ENCODE data around the gene NRXN3. TPM values are rescaled to one million over a fixed set of nuclear protein-coding genes. Genes with fewer than 3 reads are reported as not detected.

Gene NRXN3
- total RNA-seq, 1 experiment from 2014 or later, result not detected

GRCh38 chr14:79293482-79294177 is 1123.5 kb downstream of the NRXN3 start:
- Histone ChIP-seq H3K36me3 (ENCODE audit: control insufficient read depth in 1 of 2, insufficient read depth in 2 of 2, low read length in 2 of 2) (no peaks in the 10 kb centered on the region), H3K4me3 (replicated peaks in 1 of 2; ENCODE audit: low read depth in 1 of 2, low read length in 2 of 2) (no peak overlapping the region), H3K4me1 (ENCODE audit: control insufficient read depth in 1 of 2, insufficient read depth in 2 of 2, low read length in 2 of 2) (no peaks in the 10 kb centered on the region), H3K4me2 (ENCODE audit: low read length) (no peak overlapping the region), H4K20me1 (ENCODE audit: insufficient read depth) (no peaks in the 10 kb centered on the region), H3K9ac (ENCODE audit: low read length) (no peak overlapping the region), H3K27me3 (ENCODE audit: insufficient read depth, low read length) (no peaks in the 10 kb centered on the region), H2AFZ (ENCODE audit: low read depth, low read length, poor library complexity, severe bottlenecking) (no peak overlapping the region), H3K9me3 (ENCODE audit: control insufficient read depth in 1 of 2, insufficient read depth in 1 of 2, low read depth in 1 of 2, low read length in 2 of 2) (peaks cover 15 to 16% of the 10 kb centered on the region in 2 experiments; a peak in 2 of 4 replicates), H3K79me2 (ENCODE audit: insufficient read depth, low read length) (no peaks in the 10 kb centered on the region), H3K27ac (ENCODE audit: low read depth, low read length) (no peak overlapping the region), H3K9me2 (ENCODE audit: insufficient read depth) (no peaks in the 10 kb centered on the region)
- ChIA-PET POLR2A (no interaction called here), RAD21 (ENCODE audit: low non-redundant PET in 1 of 2, low total read pairs in 2 of 2, uncharacterized antibody in 2 of 2, unreplicated experiment in 2 of 2) (no interaction called here), CTCF (no interaction called here)
- no TSS peak for BruUV-seq (replicated peaks)
- DNase-seq (ENCODE audit: low read depth, low spot score), result no peak
- no peak for ATAC-seq
- TF ChIP-seq TCF7L2 (IDR thresholded peaks at IDR 0.05; ENCODE audit: borderline replicate concordance, extremely low read depth, insufficient read depth, insufficient read length), result no peak
- no peak for TF ChIP-seq RAD21 (IDR thresholded peaks at IDR 0.05; ENCODE audit: low read depth)
- no peak for TF ChIP-seq ZFX (IDR thresholded peaks at IDR 0.05)
- TF ChIP-seq, protein P1, sequence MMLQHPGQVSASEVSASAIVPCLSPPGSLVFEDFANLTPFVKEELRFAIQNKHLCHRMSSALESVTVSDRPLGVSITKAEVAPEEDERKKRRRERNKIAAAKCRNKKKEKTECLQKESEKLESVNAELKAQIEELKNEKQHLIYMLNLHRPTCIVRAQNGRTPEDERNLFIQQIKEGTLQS (IDR thresholded peaks at IDR 0.05), result no peak
- no peak for TF ChIP-seq POLR2A (IDR thresholded peaks at IDR 0.05; ENCODE audit: borderline replicate concordance, extremely low read depth, insufficient read depth, insufficient read length)
- TF ChIP-seq YY1 (IDR thresholded peaks at IDR 0.05; ENCODE audit: extremely low read depth, insufficient replicate concordance, low read depth, low read length), result no peak
- TF ChIP-seq, protein P2, sequence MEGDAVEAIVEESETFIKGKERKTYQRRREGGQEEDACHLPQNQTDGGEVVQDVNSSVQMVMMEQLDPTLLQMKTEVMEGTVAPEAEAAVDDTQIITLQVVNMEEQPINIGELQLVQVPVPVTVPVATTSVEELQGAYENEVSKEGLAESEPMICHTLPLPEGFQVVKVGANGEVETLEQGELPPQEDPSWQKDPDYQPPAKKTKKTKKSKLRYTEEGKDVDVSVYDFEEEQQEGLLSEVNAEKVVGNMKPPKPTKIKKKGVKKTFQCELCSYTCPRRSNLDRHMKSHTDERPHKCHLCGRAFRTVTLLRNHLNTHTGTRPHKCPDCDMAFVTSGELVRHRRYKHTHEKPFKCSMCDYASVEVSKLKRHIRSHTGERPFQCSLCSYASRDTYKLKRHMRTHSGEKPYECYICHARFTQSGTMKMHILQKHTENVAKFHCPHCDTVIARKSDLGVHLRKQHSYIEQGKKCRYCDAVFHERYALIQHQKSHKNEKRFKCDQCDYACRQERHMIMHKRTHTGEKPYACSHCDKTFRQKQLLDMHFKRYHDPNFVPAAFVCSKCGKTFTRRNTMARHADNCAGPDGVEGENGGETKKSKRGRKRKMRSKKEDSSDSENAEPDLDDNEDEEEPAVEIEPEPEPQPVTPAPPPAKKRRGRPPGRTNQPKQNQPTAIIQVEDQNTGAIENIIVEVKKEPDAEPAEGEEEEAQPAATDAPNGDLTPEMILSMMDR (IDR thresholded peaks at IDR 0.05 in 2 of 3, conservative IDR thresholded peaks at IDR 0.05 in 1 of 3; ENCODE audit: borderline replicate concordance in 1 of 3, insufficient read depth in 1 of 3, low read depth in 2 of 3, low read length in 2 of 3), result no peak
- TF ChIP-seq POLR2AphosphoS5 (IDR thresholded peaks at IDR 0.05; ENCODE audit: low read depth, low read length), result no peak
- TF ChIP-seq FOSL1 (IDR thresholded peaks at IDR 0.05; ENCODE audit: low read depth), result no peak
- TF ChIP-seq CBX3 (IDR thresholded peaks at IDR 0.05; ENCODE audit: low read depth), result no peak
- intact Hi-C loops (cut with micrococcal nuclease), result no loop called here

Data from HCT116 (cell line).